B cell (primary cell): ENCODE measurements around the gene TTC23. TPM values are rescaled to one million over a fixed set of nuclear protein-coding genes. Genes with fewer than 3 reads are reported as not detected.

Experiments used
- ATAC-seq: fragments of 200-7000 bp; cut with Tn5 transposase; one replicate; pipeline ENCODE4 v1.10.0; 2021; ENCODE audit warnings: low read depth, mild to moderate bottlenecking, moderate number of reproducible peaks, moderate library complexity
- CTCF ChIA-PET: fragments of 350-600 bp; sonication (Branson Sonifier 250); formaldehyde crosslinking; loops from one replicate; lab custom pipeline; 2021; ENCODE audit warnings: antibody characterized with exemption, inconsistent platforms; lab: Charles Lee
- POLR2A ChIA-PET: fragments of 350-600 bp; sonication (Branson Sonifier 250); formaldehyde crosslinking; loops from one replicate; lab custom pipeline; 2021; ENCODE audit warnings: antibody characterized with exemption; lab: Charles Lee
- DNase-seq: peaks from one replicate; pipeline ENCODE4 v3.0.0; 2013
- H2AFZ ChIP-seq: 2 replicates; pipeline ENCODE4 v1.6.1; 2012; ENCODE audit warnings: mild to moderate bottlenecking, low read depth, low read length; ENCODE audit not compliant: insufficient read depth, poor library complexity, severe bottlenecking
- H3K27ac ChIP-seq, 2 donors: 1 replicate in 1 of 2; 2 replicates in 1 of 2; pipeline ENCODE4 v1.5.1; 2012 to 2013; ENCODE audit warnings: low read length in 2 of 2, mild to moderate bottlenecking in 2 of 2, moderate library complexity in 1 of 2
- H3K27me3 ChIP-seq, 4 experiments: fragments of 200-600 bp in 1 of 4; sonication (generic) in 1 of 4; replicated peaks in 1 of 4; 1 replicate in 2 of 4; 2 replicates in 2 of 4; pipeline versions ENCODE4 v1.6.1 to v1.7.0; 2013 to 2016; ENCODE audit warnings: low read length in 3 of 4, mild to moderate bottlenecking in 2 of 4, mixed read lengths in 1 of 4, moderate library complexity in 1 of 4; ENCODE audit not compliant: insufficient read depth in 4 of 4, control insufficient read depth in 3 of 4; ENCODE audit errors: control extremely low read depth in 1 of 4
- H3K36me3 ChIP-seq, 2 experiments: replicated peaks in 1 of 2; 1 replicate in 1 of 2; 2 replicates in 1 of 2; pipeline versions ENCODE4 v1.6.1 to v1.7.1; 2013; ENCODE audit warnings: low read length in 1 of 2; ENCODE audit not compliant: insufficient read depth in 2 of 2, control insufficient read depth in 1 of 2; ENCODE audit errors: control extremely low read depth in 1 of 2, extremely low read depth in 1 of 2
- H3K4me1 ChIP-seq, 2 donors: fragments of 200-600 bp in 1 of 2; sonication (generic) in 1 of 2; 1 replicate in 1 of 2; 2 replicates in 1 of 2; pipeline versions ENCODE4 v1.5.1 to v1.6.1; 2013 to 2017; ENCODE audit warnings: low read length in 2 of 2; ENCODE audit not compliant: control insufficient read depth in 2 of 2, insufficient read depth in 2 of 2
- H3K4me2 ChIP-seq: replicated peaks from 2 replicates; pipeline ENCODE3; 2012; ENCODE audit warnings: mild to moderate bottlenecking, low read depth, low read length; ENCODE audit not compliant: poor library complexity, severe bottlenecking
- H3K4me3 ChIP-seq, 5 experiments: fragments of 200-600 bp in 1 of 5; sonication (generic) in 1 of 5; 1 replicate in 3 of 5; 2 replicates in 2 of 5; pipeline versions ENCODE4 v1.5.1 to v1.7.0; 2011 to 2016; ENCODE audit warnings: low read length in 4 of 5, mild to moderate bottlenecking in 4 of 5, low read depth in 2 of 5, control low read depth in 1 of 5, moderate library complexity in 1 of 5; ENCODE audit not compliant: insufficient read depth in 1 of 5; ENCODE audit errors: control extremely low read depth in 1 of 5, extremely low read depth in 1 of 5
- H3K79me2 ChIP-seq: fragments of 200-600 bp; sonication (generic); one replicate; pipeline ENCODE4 v1.6.0; 2016; ENCODE audit warnings: low read length; ENCODE audit not compliant: control insufficient read depth, insufficient read depth
- H3K9ac ChIP-seq: fragments of 200-600 bp; sonication (generic); 2 replicates; pipeline ENCODE4 v1.6.1; 2017; ENCODE audit warnings: mild to moderate bottlenecking, low read length, moderate library complexity
- H3K9me3 ChIP-seq, 3 donors: one replicate each; pipeline versions ENCODE4 v1.6.1 to v1.7.1; 2013; ENCODE audit warnings: low read length in 2 of 3; ENCODE audit not compliant: control insufficient read depth in 2 of 3, insufficient read depth in 1 of 3; ENCODE audit errors: control extremely low read depth in 1 of 3
- H4K20me1 ChIP-seq: 2 replicates; pipeline ENCODE4 v1.6.0; 2012; ENCODE audit warnings: mild to moderate bottlenecking, low read length; ENCODE audit not compliant: insufficient read depth, control insufficient read depth, poor library complexity, severe bottlenecking
- H3K27ac Mint-ChIP-seq: one replicate; pipeline ENCODE4 v1.8.0; 2021; ENCODE audit warnings: mixed read lengths
- H3K27me3 Mint-ChIP-seq: one replicate; pipeline ENCODE4 v1.8.0; 2021; ENCODE audit warnings: mixed read lengths
- H3K4me1 Mint-ChIP-seq: one replicate; pipeline ENCODE4 v1.8.0; 2021; ENCODE audit warnings: mixed read lengths
- H3K4me3 Mint-ChIP-seq: one replicate; pipeline ENCODE4 v1.8.0; 2021; ENCODE audit warnings: mixed read lengths
- H3K9me3 Mint-ChIP-seq: one replicate; pipeline ENCODE4 v1.8.0; 2022; ENCODE audit warnings: mixed read lengths; ENCODE audit not compliant: insufficient read depth
- EZH2 ChIP-seq: IDR thresholded peaks from 2 replicates; pipeline ENCODE4 v1.6.1; 2012; ENCODE audit warnings: borderline replicate concordance, low read depth, mild to moderate bottlenecking, moderate library complexity, low read length; ENCODE audit not compliant: insufficient read depth, poor library complexity, severe bottlenecking
- WGBS: methylation state at CpG from one replicate; pipeline ENCODE4 v1.1.5; 2013; ENCODE audit warnings: missing lambda C conversion rate; ENCODE audit not compliant: insufficient coverage; 5-methylcytosine and 5-hydroxymethylcytosine counted together
- intact Hi-C: fragments of 100-400 bp; cut with micrococcal nuclease; formaldehyde crosslinking; loops from one replicate; pipeline ENCODE4 v1.10.0; 2022
- polyA plus RNA-seq: library from polyadenylated mRNA; depleted of rRNA; stranded (reverse); fragments of >200 nt; gene quantifications from 2 replicates; pipeline ENCODE4 v1.2.3, GENCODE V29; 2012
- total RNA-seq, 2 donors: library from RNA; stranded (reverse); fragments of 120-200 nt in 1 of 2; gene quantifications; 1 replicate in 1 of 2; 2 replicates in 1 of 2; pipeline versions ENCODE4 v1.2.3 to v1.2.4, GENCODE V29; 2013 to 2022
- TF ChIP-seq, protein P1 (sequence below): fragments of 200-600 bp; IDR thresholded peaks from one replicate; pipeline ENCODE4 v1.8.0; 2022; ENCODE audit warnings: antibody characterized with exemption, mild to moderate bottlenecking

The TTC23 gene
- total and polyA plus RNA-seq, 2 donors (not counting 1 experiment from before 2014, with no cell fraction given): 0.15 to 1.9 TPM

DNA sequence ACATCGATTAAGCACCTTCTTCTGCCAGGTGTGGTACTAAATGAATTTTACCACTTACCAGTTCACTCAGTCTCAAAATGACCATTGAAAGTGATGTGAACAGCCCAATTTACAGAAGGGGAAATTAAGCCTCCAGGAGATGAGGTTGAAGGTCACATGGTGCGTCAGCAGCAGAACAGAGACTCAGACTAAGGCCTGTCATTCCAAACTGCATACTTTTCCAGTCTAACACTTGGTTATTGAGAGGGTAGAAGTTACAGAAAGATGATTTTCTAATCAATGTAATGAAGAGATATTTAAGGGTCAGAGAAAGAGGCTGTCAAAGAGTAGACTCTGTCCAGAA lies 68.4 kb downstream of the TTC23 start:
- no peaks in the 10 kb centered on the region for H3K9me3 Mint-ChIP-seq
- CTCF ChIA-PET: interaction anchor here (0.6 to 1.2 kb wide), 2 partner anchors 88 to 662 kb away, joined by 3 read pairs; no protein-coding TSS in a partner anchor

More for the DNA sequence above, 68.4 kb downstream of the TTC23 start:
- no peak for ATAC-seq
- no peak overlapping the region for H2AFZ ChIP-seq
- intact Hi-C loops: loop anchor here (10.0 kb wide), 1 partner anchor 824 kb away; no protein-coding TSS in a partner anchor
- POLR2A ChIA-PET: no interaction called here
- no peaks in the 10 kb centered on the region for H3K36me3 ChIP-seq
- H4K20me1 ChIP-seq: no peaks in the 10 kb centered on the region
- no peak for DNase-seq
- no peak overlapping the region for H3K9ac ChIP-seq
- no peaks in the 10 kb centered on the region for H3K4me1 ChIP-seq
- Mint-ChIP-seq H3K27ac (no peak overlapping the region), H3K27me3 (no peaks in the 10 kb centered on the region), H3K4me1 (no peaks in the 10 kb centered on the region), H3K4me3 (no peak overlapping the region)
- H3K9me3 ChIP-seq: no peaks in the 10 kb centered on the region
- no peaks in the 10 kb centered on the region for H3K27me3 ChIP-seq
- H3K4me3 ChIP-seq: no peak overlapping the region
- TF ChIP-seq, protein P1, sequence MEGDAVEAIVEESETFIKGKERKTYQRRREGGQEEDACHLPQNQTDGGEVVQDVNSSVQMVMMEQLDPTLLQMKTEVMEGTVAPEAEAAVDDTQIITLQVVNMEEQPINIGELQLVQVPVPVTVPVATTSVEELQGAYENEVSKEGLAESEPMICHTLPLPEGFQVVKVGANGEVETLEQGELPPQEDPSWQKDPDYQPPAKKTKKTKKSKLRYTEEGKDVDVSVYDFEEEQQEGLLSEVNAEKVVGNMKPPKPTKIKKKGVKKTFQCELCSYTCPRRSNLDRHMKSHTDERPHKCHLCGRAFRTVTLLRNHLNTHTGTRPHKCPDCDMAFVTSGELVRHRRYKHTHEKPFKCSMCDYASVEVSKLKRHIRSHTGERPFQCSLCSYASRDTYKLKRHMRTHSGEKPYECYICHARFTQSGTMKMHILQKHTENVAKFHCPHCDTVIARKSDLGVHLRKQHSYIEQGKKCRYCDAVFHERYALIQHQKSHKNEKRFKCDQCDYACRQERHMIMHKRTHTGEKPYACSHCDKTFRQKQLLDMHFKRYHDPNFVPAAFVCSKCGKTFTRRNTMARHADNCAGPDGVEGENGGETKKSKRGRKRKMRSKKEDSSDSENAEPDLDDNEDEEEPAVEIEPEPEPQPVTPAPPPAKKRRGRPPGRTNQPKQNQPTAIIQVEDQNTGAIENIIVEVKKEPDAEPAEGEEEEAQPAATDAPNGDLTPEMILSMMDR: no peak
- no peak for TF ChIP-seq EZH2
- no peaks in the 10 kb centered on the region for H3K79me2 ChIP-seq
- 100% methylated on average over 1 of the region's 2 CpGs for WGBS
- H3K4me2 ChIP-seq: no peak overlapping the region
- no peak overlapping the region for H3K27ac ChIP-seq
